GM19025 (cell line): ENCODE measurements around the gene EHMT2.
"Not testable (repeated sequence)": the region's sequence is repeated elsewhere in the genome, so short reads cannot be mapped to it uniquely, and the experiment has no call there.

Source experiments
- ATAC-seq: cut with Tn5 transposase; IDR thresholded peaks from one replicate; pipeline ENCODE4 v1.9.1; 2021; ENCODE audit warnings: mild to moderate bottlenecking, low read depth, moderate library complexity; ENCODE audit not compliant: unreplicated experiment

EHMT2 gene

GRCh38 chr6:31897612-31898382 lies at the start of gene EHMT2:
Gene EHMT2, minus strand, starts transcription at chr6:31897698. Its CDS starts 21 bp downstream, at chr6:31897677.
- ATAC-seq = peak; percentile 53

GRCh38 chr6:31947070-31947675 lies 49.7 kb upstream of the EHMT2 start:
- no peak for ATAC-seq

DNA sequence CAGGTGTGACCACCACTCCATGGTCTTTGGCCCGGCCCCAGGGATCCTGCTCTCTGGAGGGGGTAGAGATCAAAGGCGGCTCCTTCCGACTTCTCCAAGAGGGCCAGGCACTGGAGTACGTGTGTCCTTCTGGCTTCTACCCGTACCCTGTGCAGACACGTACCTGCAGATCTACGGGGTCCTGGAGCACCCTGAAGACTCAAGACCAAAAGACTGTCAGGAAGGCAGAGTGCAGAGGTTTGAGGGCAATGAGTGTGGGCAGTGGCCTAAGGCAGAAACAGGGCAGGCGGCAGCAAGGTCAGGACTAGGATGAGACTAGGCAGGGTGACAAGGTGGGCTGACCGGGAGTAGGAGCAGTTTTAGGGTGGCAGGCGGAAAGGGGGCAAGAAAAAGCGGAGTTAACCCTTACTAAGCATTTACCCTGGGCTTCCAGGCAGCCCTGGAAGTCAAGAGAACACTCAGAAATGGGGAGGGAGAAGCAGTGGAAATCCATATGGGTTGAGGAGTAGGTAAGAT lies 48.9 kb upstream of the EHMT2 start:
- no peak for ATAC-seq

DNA sequence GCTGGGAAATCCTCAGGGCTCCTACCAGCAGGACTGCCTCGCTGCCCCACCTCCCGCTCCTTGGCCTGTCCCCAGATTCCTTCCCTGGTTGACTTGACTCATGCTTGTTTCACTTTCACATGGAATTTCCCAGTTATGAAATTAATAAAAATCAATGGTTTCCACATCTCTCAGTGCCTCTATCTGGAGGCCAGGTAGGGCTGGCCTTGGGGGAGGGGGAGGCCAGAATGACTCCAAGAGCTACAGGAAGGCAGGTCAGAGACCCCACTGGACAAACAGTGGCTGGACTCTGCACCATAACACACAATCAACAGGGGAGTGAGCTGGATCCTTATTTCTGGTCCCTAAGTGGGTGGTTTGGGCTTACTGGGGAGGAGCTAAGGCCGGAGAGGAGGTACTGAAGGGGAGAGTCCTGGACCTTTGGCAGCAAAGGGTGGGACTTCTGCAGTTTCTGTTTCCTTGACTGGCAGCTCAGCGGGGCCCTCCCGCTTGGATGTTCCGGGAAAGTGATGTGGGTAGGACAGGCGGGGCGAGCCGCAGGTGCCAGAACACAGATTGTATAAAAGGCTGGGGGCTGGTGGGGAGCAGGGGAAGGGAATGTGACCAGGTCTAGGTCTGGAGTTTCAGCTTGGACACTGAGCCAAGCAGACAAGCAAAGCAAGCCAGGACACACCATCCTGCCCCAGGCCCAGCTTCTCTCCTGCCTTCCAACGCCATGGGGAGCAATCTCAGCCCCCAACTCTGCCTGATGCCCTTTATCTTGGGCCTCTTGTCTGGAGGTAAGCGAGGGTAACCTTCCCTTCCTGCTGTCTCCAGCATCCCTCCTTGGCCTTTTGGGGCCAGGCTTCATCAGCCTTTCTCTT lies 48.2 kb upstream of the EHMT2 start, which contains the start of gene CFB:
CFB (plus strand) TSS at position 589 of the 863 bp plus-strand sequence; CDS start at position 716, 127 bp downstream.
- ATAC-seq = no peak

DNA sequence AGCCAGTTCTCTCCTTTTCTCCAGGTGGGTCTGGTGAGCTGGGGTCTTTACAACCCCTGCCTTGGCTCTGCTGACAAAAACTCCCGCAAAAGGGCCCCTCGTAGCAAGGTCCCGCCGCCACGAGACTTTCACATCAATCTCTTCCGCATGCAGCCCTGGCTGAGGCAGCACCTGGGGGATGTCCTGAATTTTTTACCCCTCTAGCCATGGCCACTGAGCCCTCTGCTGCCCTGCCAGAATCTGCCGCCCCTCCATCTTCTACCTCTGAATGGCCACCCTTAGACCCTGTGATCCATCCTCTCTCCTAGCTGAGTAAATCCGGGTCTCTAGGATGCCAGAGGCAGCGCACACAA lies 47.6 kb upstream of the EHMT2 start:
- no peak for ATAC-seq

DNA sequence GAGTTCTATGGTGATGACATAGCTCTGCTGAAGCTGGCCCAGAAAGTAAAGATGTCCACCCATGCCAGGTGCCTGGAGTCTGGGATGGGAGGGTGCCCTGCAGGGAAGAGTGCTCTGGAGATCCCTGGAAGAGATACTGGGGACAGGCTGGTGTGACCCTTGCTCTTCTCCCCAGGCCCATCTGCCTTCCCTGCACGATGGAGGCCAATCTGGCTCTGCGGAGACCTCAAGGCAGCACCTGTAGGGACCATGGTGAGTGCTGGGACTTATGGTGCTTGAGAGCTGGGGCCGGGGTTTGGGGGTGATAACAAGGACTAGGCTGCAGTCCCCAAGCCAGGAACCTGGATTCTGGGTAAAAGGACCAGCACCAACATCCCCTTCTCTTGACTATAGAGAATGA lies 46.2 kb upstream of the EHMT2 start:
- ATAC-seq = no peak

DNA sequence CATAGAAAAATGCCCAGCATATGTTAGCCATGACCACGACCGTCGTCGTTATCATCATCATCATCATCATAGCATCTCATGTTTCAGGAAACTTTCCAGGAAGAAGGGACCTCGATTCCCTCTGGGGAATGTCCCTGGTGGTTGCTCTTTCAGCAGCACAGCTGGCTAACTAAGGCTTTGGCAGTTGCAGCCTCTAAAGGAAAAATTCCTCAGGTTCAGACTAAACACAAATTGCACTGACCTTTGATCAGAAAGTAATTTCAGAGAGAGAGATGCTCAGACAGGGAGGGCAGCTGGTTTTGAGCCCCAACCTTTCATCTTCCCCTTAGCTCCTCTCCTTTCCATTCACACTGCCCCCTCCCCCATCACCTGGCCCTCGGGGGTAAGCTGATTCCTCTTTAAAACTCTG lies 42.8 kb upstream of the EHMT2 start:
- ATAC-seq = no peak

GRCh38 chr6:31935823-31936222 lies 38.3 kb upstream of the EHMT2 start:
- ATAC-seq = no peak

DNA sequence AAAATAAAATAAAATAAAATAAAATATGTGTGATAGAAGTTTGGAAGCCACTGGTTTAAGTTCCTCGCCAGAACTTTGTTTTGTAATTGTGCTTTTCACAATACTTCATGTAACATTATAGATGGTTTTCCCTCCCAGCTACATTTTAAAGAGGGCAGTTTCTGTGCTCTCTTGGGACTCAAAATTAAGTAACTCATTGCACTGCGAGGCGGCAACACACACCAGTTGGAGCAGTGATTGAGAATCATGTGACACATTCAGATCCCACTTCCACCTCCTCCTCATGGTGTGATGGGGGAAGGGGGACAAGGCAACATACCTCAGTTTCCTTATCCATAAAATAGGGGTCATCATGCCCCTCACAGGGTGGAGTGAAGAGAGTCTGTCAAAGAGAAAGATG lies 37.5 kb upstream of the EHMT2 start:
- ATAC-seq = no peak

GRCh38 chr6:31933537-31933936 lies 36.0 kb upstream of the EHMT2 start:
- no peak for ATAC-seq

- ATAC-seq = not testable (repeated sequence)
Observed at GRCh38 chr6:31932137-31932536, 34.6 kb upstream of the EHMT2 start.

GRCh38 chr6:31930962-31931361 lies 33.5 kb upstream of the EHMT2 start:
- no peak for ATAC-seq

DNA sequence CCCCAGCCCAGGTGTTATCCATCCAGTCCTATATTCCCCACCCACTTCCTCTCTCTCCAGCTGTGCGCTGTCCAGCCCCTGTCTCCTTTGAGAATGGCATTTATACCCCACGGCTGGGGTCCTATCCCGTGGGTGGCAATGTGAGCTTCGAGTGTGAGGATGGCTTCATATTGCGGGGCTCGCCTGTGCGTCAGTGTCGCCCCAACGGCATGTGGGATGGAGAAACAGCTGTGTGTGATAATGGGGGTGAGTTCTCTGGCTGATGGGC lies 31.1 kb upstream of the EHMT2 start:
- ATAC-seq = no peak

DNA sequence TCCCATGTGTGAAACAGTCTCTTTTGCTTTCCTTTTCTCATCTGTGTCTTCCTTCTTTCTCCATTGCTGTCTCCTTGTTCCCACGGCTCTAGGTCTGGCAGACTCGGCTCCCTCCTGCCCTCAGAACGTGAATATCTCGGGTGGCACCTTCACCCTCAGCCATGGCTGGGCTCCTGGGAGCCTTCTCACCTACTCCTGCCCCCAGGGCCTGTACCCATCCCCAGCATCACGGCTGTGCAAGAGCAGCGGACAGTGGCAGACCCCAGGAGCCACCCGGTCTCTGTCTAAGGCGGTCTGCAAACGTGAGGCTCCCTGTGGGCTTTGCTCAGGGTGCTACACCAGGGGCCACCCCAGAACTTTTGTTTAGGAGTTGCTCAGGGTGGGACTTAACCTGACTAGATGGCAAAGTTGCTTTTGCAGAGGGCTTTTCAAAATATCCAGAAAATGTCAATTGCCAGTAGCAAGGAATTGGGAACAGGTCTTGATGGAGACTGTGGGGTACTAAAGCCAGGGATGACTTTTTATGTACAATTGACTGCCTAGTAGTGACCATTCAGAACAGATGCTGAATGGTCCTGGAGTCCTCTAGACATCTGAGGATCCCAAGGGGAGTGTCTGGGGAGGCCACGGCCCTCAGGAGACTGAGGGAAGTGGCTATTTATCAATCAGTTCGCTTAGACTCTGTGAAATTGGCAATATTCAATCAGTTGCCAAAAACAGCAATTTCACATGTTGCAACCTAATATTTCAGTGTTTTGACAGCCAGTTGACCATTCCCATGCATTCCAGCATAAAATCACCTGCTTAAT lies 30.6 kb upstream of the EHMT2 start:
- no peak for ATAC-seq

GRCh38 chr6:31927242-31927862 lies 29.9 kb upstream of the EHMT2 start, which contains the start of gene C2:
Gene C2, plus strand, starts transcription at chr6:31927717. Its CDS starts 36 bp downstream, at chr6:31927753.
- no peak for ATAC-seq

DNA sequence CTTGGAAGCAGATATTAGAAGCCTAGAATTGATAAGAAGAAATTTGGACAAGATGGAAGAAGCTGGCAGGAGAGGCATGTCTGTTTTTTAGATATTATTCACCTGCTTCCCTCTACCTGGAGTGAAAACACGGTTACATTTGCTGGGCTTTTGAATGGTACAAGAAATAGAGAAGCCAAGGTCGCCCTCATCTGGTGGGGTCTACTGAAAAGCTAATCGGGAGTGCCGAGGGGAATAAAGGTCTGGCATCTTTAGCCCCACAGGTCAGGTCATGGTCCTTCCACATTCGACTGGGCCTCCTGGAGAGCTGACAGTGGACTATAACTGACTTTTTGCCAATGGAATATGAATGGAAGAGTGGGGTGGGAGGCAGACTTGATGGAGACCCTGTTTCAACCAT lies 25.4 kb upstream of the EHMT2 start:
- ATAC-seq = no peak

DNA sequence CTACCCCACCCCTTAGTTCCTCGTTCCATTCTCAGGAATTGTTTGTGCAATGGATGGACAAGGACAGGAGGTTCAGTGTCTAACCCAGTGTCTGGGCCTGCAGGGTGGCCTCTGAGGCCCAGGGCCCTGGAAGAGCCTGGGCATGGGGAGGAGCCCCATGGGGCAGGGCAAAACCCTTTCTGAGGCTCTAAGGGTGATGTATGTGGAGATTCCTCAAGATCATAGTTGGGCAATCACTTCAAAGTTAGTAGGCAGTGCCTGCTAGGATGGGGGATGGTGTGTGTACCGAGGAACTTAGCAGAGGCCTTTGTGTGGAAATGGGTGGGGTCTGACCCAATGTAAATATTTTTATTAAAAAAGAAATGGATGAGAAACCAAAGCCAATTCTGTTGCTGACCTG lies 23.3 kb upstream of the EHMT2 start:
- ATAC-seq = no peak

DNA sequence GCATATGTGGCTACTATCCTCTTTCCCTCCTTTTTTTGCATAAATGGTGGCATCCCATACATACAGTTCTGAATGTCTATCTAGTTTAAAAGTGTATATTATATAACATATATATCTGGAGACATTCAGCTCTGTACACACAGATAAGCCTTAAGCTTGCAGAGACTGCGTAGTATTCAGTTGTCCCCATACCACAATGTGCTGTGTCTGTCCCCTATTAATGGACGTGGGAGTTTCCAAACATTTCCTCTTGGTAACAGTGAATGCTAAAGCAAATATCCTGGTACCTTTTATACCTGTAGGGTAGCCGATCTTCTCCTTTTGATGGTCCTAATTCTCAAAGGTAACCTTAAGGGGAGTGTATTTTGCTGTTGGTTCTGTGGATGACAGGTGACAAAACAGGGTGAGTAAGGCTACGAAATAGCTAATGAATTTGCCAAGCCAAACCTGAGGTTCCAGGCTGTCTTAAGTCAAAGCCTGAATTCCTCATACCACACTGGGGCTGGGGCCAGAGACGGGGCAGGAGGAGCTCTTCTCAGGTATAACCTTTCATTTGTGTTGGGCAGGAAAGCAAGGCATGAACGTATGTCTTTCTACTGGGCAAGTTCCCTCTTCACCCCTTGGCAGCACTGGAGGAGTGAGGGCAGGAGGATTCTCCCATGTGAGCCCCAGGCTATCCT lies 22.3 kb upstream of the EHMT2 start:
- ATAC-seq = no peak

DNA sequence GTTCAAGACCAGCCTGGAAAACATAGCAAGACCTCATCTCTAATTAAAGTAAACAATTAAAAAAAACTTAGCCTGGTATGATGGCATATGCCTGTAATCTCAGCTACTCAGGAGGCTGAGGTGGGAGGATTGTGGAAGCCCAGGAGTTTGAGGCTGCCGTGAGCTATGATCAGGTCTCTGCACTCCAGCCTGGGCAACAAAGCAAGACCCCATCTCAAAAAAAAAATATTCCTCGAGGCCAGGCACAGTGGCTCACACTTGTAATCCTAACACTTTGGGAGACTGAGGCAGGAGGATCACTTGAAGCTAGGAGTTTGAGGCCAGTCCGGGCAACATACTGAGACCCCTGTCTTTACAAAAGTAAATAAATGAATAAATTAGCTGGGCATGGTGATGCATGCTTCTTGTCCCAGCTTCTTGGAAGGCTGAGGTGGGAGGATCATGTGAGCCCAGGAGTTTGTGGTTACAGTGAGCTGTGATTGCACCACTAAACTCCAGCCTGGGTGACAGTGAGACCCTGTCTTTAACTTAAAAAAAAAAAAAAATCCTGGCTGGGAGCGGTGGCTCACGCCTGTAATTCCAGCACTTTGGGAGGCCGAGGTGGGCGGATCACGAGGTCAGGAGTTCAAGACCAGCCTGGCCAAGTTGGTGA lies 20.7 kb upstream of the EHMT2 start:
- no peak for ATAC-seq
